Liver (tissue), 9 donors: ENCODE data around the gene NUDT1. TPM values are rescaled to one million over a fixed set of nuclear protein-coding genes. Genes with fewer than 3 reads are reported as not detected.

Source experiments
- DNase-seq: peaks from one replicate; pipeline ENCODE4 v3.0.0-alpha.2; 2017; ENCODE audit warnings: low spot score
- H3K27ac ChIP-seq, 2 donors: one replicate each; pipeline ENCODE4 v1.7.0; 2013; ENCODE audit warnings: inconsistent platforms in 2 of 2, low read length in 2 of 2, control low read depth in 1 of 2, low read depth in 1 of 2, mild to moderate bottlenecking in 1 of 2
- H3K27me3 ChIP-seq, 4 donors: one replicate each; pipeline versions ENCODE4 v1.6.1 to v1.7.0; 2013; ENCODE audit warnings: low read length in 3 of 4, inconsistent platforms in 1 of 4, mild to moderate bottlenecking in 1 of 4, moderate library complexity in 1 of 4; ENCODE audit not compliant: control insufficient read depth in 4 of 4, insufficient read depth in 4 of 4
- H3K36me3 ChIP-seq, 4 donors: one replicate each; pipeline versions ENCODE4 v1.6.1 to v1.7.0; 2013; ENCODE audit warnings: low read length in 3 of 4, mild to moderate bottlenecking in 3 of 4, low read depth in 1 of 4, moderate library complexity in 1 of 4; ENCODE audit not compliant: control insufficient read depth in 4 of 4, insufficient read depth in 3 of 4
- H3K4me1 ChIP-seq, 4 donors: one replicate each; pipeline versions ENCODE4 v1.6.1 to v1.7.0; 2013; ENCODE audit warnings: low read length in 3 of 4, mild to moderate bottlenecking in 3 of 4, moderate library complexity in 1 of 4; ENCODE audit not compliant: control insufficient read depth in 4 of 4, insufficient read depth in 4 of 4
- H3K4me3 ChIP-seq, 3 donors: one replicate each; pipeline versions ENCODE4 v1.6.1 to v1.7.0; 2013; ENCODE audit warnings: low read length in 3 of 3, control low read depth in 1 of 3, low read depth in 1 of 3, mild to moderate bottlenecking in 1 of 3
- H3K9ac ChIP-seq, 2 donors: one replicate each; pipeline ENCODE4 v1.7.0; 2013; ENCODE audit warnings: low read length in 2 of 2, mild to moderate bottlenecking in 2 of 2, moderate library complexity in 2 of 2, control low read depth in 1 of 2, low read depth in 1 of 2
- H3K9me3 ChIP-seq, 4 donors: one replicate each; pipeline versions ENCODE4 v1.6.1 to v1.7.0; 2013; ENCODE audit warnings: low read length in 3 of 4; ENCODE audit not compliant: control insufficient read depth in 4 of 4
- ATF3 ChIP-seq: IDR thresholded peaks from 2 replicates; pipeline ENCODE4 v1.6.1; 2016; ENCODE audit warnings: antibody characterized with exemption
- CTCF ChIP-seq: fragments of 150-350 bp; IDR thresholded peaks from 2 replicates; pipeline ENCODE4 v1.5.1; 2017; ENCODE audit warnings: improper control_type of control experiment, low read depth, low read length; ENCODE audit not compliant: missing input control
- EGR1 ChIP-seq, 2 donors: IDR thresholded peaks; 2 replicates each; pipeline ENCODE4 v1.6.1; 2016 to 2018; ENCODE audit warnings: antibody characterized with exemption in 2 of 2, low read depth in 2 of 2
- FOXA1 ChIP-seq: IDR thresholded peaks from 2 replicates; pipeline ENCODE4 v1.6.1; 2016; ENCODE audit warnings: antibody characterized with exemption
- FOXA2 ChIP-seq: IDR thresholded peaks from 2 replicates; pipeline ENCODE4 v1.6.1; 2016; ENCODE audit warnings: antibody characterized with exemption
- GABPA ChIP-seq, 2 donors: IDR thresholded peaks in 1 of 2; conservative IDR thresholded peaks in 1 of 2; 2 replicates each; pipeline ENCODE4 v1.6.1; 2016; ENCODE audit warnings: antibody characterized with exemption in 2 of 2, mild to moderate bottlenecking in 1 of 2, moderate library complexity in 1 of 2
- HNF4A ChIP-seq, 2 donors: conservative IDR thresholded peaks; 2 replicates each; pipeline ENCODE4 v1.6.1; 2016; ENCODE audit warnings: antibody characterized with exemption in 2 of 2, mild to moderate bottlenecking in 2 of 2
- HNF4G ChIP-seq: IDR thresholded peaks from 2 replicates; pipeline ENCODE4 v1.6.1; 2016; ENCODE audit warnings: antibody characterized with exemption
- JUND ChIP-seq, 2 donors: IDR thresholded peaks; 2 replicates each; pipeline ENCODE4 v1.6.1; 2016; ENCODE audit warnings: antibody characterized with exemption in 2 of 2
- MAX ChIP-seq: IDR thresholded peaks from 2 replicates; pipeline ENCODE4 v1.6.1; 2016; ENCODE audit warnings: antibody characterized with exemption
- NR2F2 ChIP-seq: IDR thresholded peaks from 2 replicates; pipeline ENCODE4 v1.6.1; 2016; ENCODE audit warnings: antibody characterized with exemption
- RAD21 ChIP-seq, 2 donors: IDR thresholded peaks; 2 replicates each; pipeline ENCODE4 v1.6.1; 2016; ENCODE audit warnings: antibody characterized with exemption in 2 of 2, mild to moderate bottlenecking in 2 of 2
- REST ChIP-seq: IDR thresholded peaks from 2 replicates; pipeline ENCODE4 v1.6.1; 2016; ENCODE audit warnings: antibody characterized with exemption, mild to moderate bottlenecking
- RXRA ChIP-seq, 2 donors: IDR thresholded peaks; 2 replicates each; pipeline ENCODE4 v1.6.1; 2017 to 2018; ENCODE audit warnings: antibody characterized with exemption in 2 of 2, mild to moderate bottlenecking in 1 of 2
- SP1 ChIP-seq: IDR thresholded peaks from 2 replicates; pipeline ENCODE4 v1.6.1; 2018; ENCODE audit warnings: antibody characterized with exemption, mild to moderate bottlenecking
- TAF1 ChIP-seq: conservative IDR thresholded peaks from 2 replicates; pipeline ENCODE4 v1.6.1; 2016; ENCODE audit warnings: antibody characterized with exemption, mild to moderate bottlenecking
- YY1 ChIP-seq: IDR thresholded peaks from 2 replicates; pipeline ENCODE4 v1.6.1; 2016; ENCODE audit warnings: antibody characterized with exemption, mild to moderate bottlenecking
- ZBTB33 ChIP-seq: IDR thresholded peaks from 2 replicates; pipeline ENCODE4 v1.6.1; 2016; ENCODE audit warnings: antibody characterized with exemption
- WGBS: extraction: QIAGEN DNeasy Blood & Tissue Kit; methylation state at CpG from one replicate; pipeline ENCODE4 v1.1.7; 2013; 5-methylcytosine and 5-hydroxymethylcytosine counted together
- polyA plus RNA-seq, 2 donors: library from polyadenylated mRNA; stranded (reverse) in 1 of 2; unstranded in 1 of 2; fragments of 200-250 nt in 1 of 2; fragments of >200 nt in 1 of 2; fragmentation: Nextera tagmentation in 1 of 2; extraction: Ambion mirVana in 1 of 2; gene quantifications; one replicate each; pipeline versions ENCODE4 v1.2.1 to v1.2.3, GENCODE V29; 2013 to 2015
- total RNA-seq, 2 donors: library from RNA; depleted of rRNA; stranded (reverse); fragments of >200 nt; gene quantifications; one replicate each; pipeline ENCODE4 v1.2.3, GENCODE V29; 2014
- donor health status: healthy.
- donor health status: healthy.
- donor health status: healthy.
- donor health status: healthy.
- donor health status: healthy.

NUDT1 gene
- total and polyA plus RNA-seq, 4 donors: 1.0 to 22.3 (median 3.1) TPM

- Histone ChIP-seq H3K27me3 (no peaks in the 10 kb centered on the region), H3K9ac (no peak overlapping the region), H3K36me3 (peaks cover 0 to 16% (median 7%) of the 10 kb centered on the region in 4 donors), H3K4me1 (peaks cover 0 to 5% (median 0%) of the 10 kb centered on the region in 4 donors), H3K4me3 (no peak overlapping the region), H3K9me3 (no peaks in the 10 kb centered on the region), H3K27ac (no peak overlapping the region)
- no peak for TF ChIP-seq HNF4A (conservative IDR thresholded peaks at IDR 0.05)
- TF ChIP-seq TAF1: no peak
- TF ChIP-seq FOXA2: no peak
- TF ChIP-seq FOXA1: no peak
- no peak for TF ChIP-seq YY1
- TF ChIP-seq REST: no peak
- TF ChIP-seq EGR1 (IDR thresholded peaks at IDR 0.05; ENCODE audit: low read depth in 2 of 2): no peak
- no peak for TF ChIP-seq JUND (IDR thresholded peaks at IDR 0.05)
- TF ChIP-seq ZBTB33: no peak
- no peak for TF ChIP-seq RXRA (IDR thresholded peaks at IDR 0.05)
- TF ChIP-seq ATF3: no peak
- TF ChIP-seq CTCF: no peak
- TF ChIP-seq MAX: no peak
- no peak for TF ChIP-seq SP1
- no peak for TF ChIP-seq GABPA (IDR thresholded peaks at IDR 0.05 in 1 of 2, conservative IDR thresholded peaks at IDR 0.05 in 1 of 2)
- TF ChIP-seq RAD21 (IDR thresholded peaks at IDR 0.05): no peak
- TF ChIP-seq HNF4G: no peak
- no peak for TF ChIP-seq NR2F2
- 86% methylated on average over 18 of the region's 18 CpGs for WGBS
- DNase-seq: no peak
Observed at GRCh38 chr7:2276107-2276506, 34.1 kb downstream of the NUDT1 start.
